ENCODE data around the gene METTL23. TPM values are rescaled to one million over a fixed set of nuclear protein-coding genes. Genes with fewer than 3 reads are reported as not detected.

METTL23 gene
- total RNA-seq, 1 experiment from 2014 or later = 40.5 TPM

DNA sequence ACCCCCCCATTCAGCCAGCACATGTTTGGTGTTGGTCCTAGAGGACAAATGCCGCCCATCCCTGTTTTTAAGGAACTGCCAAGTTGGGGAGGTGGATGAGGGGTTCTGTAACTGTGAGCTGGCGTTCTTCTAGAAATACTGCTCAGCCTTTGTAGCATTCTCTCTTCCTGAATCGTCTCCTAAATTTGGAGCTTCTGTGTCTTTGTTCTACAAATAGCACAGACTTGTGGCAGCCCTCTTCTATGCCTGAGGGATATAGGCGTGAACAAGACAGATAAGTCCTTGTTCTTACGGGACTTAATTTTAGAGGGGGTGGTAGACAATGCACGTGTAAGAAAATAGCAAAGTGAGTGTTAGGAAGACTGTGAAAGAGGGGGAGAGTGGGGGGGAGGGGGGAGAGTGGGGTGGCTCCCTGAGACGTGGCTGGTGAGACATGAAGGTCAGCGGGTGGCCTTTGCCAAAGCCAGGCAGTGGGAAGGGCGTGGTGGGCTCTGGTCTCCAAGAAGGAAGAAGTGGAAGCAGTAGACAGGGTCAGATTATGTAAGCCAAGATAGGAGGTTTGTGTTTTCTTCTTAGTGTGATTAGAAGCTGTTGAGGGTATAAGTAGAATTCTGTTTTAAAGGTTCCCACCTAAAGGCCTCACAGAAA, 21.2 kb downstream of the METTL23 start:
- TF ChIP-seq, protein P1, sequence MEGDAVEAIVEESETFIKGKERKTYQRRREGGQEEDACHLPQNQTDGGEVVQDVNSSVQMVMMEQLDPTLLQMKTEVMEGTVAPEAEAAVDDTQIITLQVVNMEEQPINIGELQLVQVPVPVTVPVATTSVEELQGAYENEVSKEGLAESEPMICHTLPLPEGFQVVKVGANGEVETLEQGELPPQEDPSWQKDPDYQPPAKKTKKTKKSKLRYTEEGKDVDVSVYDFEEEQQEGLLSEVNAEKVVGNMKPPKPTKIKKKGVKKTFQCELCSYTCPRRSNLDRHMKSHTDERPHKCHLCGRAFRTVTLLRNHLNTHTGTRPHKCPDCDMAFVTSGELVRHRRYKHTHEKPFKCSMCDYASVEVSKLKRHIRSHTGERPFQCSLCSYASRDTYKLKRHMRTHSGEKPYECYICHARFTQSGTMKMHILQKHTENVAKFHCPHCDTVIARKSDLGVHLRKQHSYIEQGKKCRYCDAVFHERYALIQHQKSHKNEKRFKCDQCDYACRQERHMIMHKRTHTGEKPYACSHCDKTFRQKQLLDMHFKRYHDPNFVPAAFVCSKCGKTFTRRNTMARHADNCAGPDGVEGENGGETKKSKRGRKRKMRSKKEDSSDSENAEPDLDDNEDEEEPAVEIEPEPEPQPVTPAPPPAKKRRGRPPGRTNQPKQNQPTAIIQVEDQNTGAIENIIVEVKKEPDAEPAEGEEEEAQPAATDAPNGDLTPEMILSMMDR (conservative IDR thresholded peaks at IDR 0.05) = no peak
- no peak for TF ChIP-seq EZH2 (IDR thresholded peaks at IDR 0.05; ENCODE audit: low read depth)
- H3K4me3 ChIP-seq = no peak overlapping the region
- H4K20me1 ChIP-seq (ENCODE audit: insufficient read depth) = no peaks in the 10 kb centered on the region
- H3K4me2 ChIP-seq = no peak overlapping the region
- H2AFZ ChIP-seq = no peak overlapping the region
- no peak overlapping the region for H3K27ac ChIP-seq
- H3K9me2 ChIP-seq (ENCODE audit: insufficient read depth) = no peaks in the 10 kb centered on the region
- H3K36me3 ChIP-seq (ENCODE audit: low read depth) = no peaks in the 10 kb centered on the region
- intact Hi-C loops (cut with micrococcal nuclease; ENCODE audit: unreplicated experiment) = no loop called here
- no peaks in the 10 kb centered on the region for H3K4me1 ChIP-seq (replicated peaks; ENCODE audit: insufficient read depth)
- no peaks in the 10 kb centered on the region for H3K9me3 ChIP-seq (ENCODE audit: insufficient read depth, low read depth)
- ChIA-PET CTCF (no interaction called here), POLR2A (ENCODE audit: unreplicated experiment) (no interaction called here)
- BruUV-seq (replicated peaks) = no TSS peak
- H3F3A ChIP-seq (ENCODE audit: insufficient read depth, low read depth) = no peaks in the 10 kb centered on the region
- no peaks in the 10 kb centered on the region for H3K79me2 ChIP-seq (ENCODE audit: low read depth)
- no peak for DNase-seq
- H3K27me3 ChIP-seq (ENCODE audit: insufficient read depth, low read depth) = no peaks in the 10 kb centered on the region

DNA sequence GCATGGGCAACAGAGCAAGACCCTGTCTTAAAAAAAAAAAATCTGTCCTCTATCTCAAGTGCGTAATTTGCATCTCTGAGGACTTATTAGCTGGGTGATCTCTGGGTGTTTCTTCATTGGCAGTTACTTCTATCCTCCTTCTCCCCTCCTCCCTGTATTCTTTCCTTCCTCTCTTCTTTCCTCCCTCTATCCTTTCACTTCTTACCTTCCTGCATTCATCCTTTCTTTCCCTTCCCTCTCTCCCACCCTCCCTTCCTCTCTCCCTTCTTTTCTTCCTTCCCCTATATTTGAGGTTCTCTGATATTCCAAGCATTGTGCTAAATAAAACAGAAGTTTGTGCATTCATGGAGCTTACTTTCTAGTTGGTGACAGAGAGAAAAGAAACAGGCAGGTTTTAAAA, 22.0 kb downstream of the METTL23 start:
- ChIA-PET CTCF (no interaction called here), POLR2A (ENCODE audit: unreplicated experiment) (no interaction called here)
- H4K20me1 ChIP-seq (ENCODE audit: insufficient read depth) = no peaks in the 10 kb centered on the region
- no peak overlapping the region for H3K27ac ChIP-seq
- H3K4me1 ChIP-seq (replicated peaks; ENCODE audit: insufficient read depth) = no peaks in the 10 kb centered on the region
- H2AFZ ChIP-seq = no peak overlapping the region
- no peaks in the 10 kb centered on the region for H3K9me3 ChIP-seq (ENCODE audit: insufficient read depth, low read depth)
- TF ChIP-seq EZH2 (IDR thresholded peaks at IDR 0.05; ENCODE audit: low read depth) = no peak
- TF ChIP-seq, protein P1 (conservative IDR thresholded peaks at IDR 0.05) = no peak
- no peaks in the 10 kb centered on the region for H3K36me3 ChIP-seq (ENCODE audit: low read depth)
- H3K27me3 ChIP-seq (ENCODE audit: insufficient read depth, low read depth) = no peaks in the 10 kb centered on the region
- no peaks in the 10 kb centered on the region for H3F3A ChIP-seq (ENCODE audit: insufficient read depth, low read depth)
- intact Hi-C loops (cut with micrococcal nuclease; ENCODE audit: unreplicated experiment) = no loop called here
- no peaks in the 10 kb centered on the region for H3K9me2 ChIP-seq (ENCODE audit: insufficient read depth)
- no TSS peak for BruUV-seq (replicated peaks)
- no peak for DNase-seq
- H3K4me3 ChIP-seq = no peak overlapping the region
- H3K79me2 ChIP-seq (ENCODE audit: low read depth) = no peaks in the 10 kb centered on the region
- H3K4me2 ChIP-seq = no peak overlapping the region

DNA sequence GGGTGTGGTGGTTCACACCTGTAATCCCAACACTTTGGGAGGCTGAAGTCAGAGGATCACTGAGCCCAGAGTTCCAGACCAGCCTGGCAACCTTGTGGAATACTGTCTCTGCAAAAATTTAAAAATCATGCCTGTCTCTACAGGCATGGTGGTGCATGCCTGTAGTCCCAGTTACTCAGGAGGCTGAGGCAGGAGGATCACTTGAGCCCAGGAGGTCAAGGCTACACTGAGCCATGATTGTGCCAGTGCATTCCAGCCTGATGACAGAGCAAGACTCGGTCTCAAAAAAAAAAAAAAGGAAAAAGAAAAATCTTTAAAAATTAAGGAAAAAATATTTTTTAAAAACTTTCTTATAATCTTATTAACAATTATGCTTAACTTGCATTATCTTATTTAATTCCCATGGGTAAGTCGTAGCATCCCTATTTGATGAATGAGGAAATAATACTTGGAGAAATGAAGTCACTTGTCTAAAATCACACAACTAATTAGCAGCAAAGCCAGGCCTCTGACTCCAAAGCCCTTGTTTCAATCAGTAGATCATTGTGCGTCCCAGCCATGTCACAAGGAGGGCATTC, 24.9 kb downstream of the METTL23 start:
- no peaks in the 10 kb centered on the region for H3K79me2 ChIP-seq (ENCODE audit: low read depth)
- no TSS peak for BruUV-seq (replicated peaks)
- H3K4me2 ChIP-seq = no peak overlapping the region
- no peaks in the 10 kb centered on the region for H3K4me1 ChIP-seq (replicated peaks; ENCODE audit: insufficient read depth)
- no peaks in the 10 kb centered on the region for H3K9me3 ChIP-seq (ENCODE audit: insufficient read depth, low read depth)
- intact Hi-C loops (cut with micrococcal nuclease; ENCODE audit: unreplicated experiment) = no loop called here
- no peak for TF ChIP-seq EZH2 (IDR thresholded peaks at IDR 0.05; ENCODE audit: low read depth)
- TF ChIP-seq, protein P1 (conservative IDR thresholded peaks at IDR 0.05) = no peak
- H3K36me3 ChIP-seq (ENCODE audit: low read depth) = no peaks in the 10 kb centered on the region
- no peak overlapping the region for H3K27ac ChIP-seq
- H3F3A ChIP-seq (ENCODE audit: insufficient read depth, low read depth) = no peaks in the 10 kb centered on the region
- ChIA-PET CTCF (no interaction called here), POLR2A (ENCODE audit: unreplicated experiment) (no interaction called here)
- no peak overlapping the region for H3K4me3 ChIP-seq
- H3K9me2 ChIP-seq (ENCODE audit: insufficient read depth) = no peaks in the 10 kb centered on the region
- no peak for DNase-seq
- no peaks in the 10 kb centered on the region for H3K27me3 ChIP-seq (ENCODE audit: insufficient read depth, low read depth)
- H2AFZ ChIP-seq = no peak overlapping the region
- no peaks in the 10 kb centered on the region for H4K20me1 ChIP-seq (ENCODE audit: insufficient read depth)

Data from PC-9 (cell line).